NCI-H1694 treated with DMSO at 0.1 percent for 48 hours (cell line): ENCODE results near the gene SYCE3.
"Not testable (repeated sequence)": the region's sequence is repeated elsewhere in the genome, so short reads cannot be mapped to it uniquely, and the experiment has no call there.

Experiments used
- DNase-seq: peaks from one replicate; lab custom pipeline; 2025; lab: John Stamatoyannopoulos, UW

SYCE3 gene

DNA sequence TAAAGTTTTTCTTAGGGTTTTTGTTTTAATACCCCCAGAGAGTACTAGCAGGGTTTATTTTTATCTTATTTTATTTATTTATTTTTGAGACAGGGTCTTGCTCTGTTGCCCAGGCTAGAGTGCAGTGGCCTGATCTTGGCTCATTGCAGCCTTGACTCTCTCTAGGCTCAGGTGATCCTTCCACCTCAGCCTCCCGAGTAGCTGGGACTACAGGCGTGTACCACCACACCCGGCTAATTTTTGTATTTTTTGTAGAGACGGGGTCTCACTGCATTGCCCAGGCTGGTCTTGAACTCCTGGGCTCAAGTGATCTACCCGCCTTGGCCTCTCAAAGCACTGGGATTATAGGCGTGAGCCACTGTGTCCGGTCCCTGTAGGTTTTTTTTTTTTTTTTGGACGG, 42.5 kb downstream of the SYCE3 start:
- DNase-seq, result not testable (repeated sequence)

- no peak for DNase-seq
Observed at GRCh38 chr22:50519151-50519550, 43.6 kb downstream of the SYCE3 start.

GRCh38 chr22:50518606-50519005, 44.1 kb downstream of the SYCE3 start:
- no peak for DNase-seq

DNA sequence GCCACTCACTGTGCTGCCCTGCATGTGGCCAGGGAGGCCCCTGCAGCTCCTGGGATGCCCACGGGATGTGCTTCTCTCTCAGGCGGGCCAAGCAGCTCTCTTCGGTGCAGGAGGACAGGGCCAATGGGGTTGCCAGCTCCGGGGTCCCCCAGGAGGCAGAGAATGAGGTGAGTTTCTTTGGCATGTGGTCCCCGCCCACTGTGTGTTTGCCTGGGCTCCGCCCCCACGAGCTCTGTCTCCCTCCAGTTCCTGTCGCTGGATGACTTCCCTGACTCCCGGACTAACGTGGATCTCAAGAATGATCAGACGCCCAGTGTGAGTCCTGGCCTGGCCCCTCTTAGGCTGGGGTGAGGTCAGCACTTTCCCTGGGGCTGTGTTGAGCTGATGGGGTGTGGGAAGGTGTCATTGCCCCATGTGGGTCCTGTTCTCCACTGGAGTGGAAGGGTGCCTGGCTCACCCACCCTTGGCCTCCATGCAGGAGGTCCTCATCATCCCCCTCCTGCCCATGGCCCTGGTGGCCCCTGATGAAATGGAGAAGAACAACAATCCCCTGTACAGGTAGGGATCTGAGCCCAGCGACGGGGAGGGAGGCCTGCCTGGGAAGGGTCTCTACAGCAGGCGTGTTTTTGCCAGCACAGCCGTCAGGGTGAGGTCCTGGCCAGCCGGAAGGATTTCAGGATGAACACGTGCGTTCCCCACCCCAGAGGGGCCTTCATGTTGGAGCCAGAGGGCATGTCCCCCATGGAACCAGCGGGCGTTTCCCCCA, 45.0 kb downstream of the SYCE3 start:
- DNase-seq, result no peak

DNA sequence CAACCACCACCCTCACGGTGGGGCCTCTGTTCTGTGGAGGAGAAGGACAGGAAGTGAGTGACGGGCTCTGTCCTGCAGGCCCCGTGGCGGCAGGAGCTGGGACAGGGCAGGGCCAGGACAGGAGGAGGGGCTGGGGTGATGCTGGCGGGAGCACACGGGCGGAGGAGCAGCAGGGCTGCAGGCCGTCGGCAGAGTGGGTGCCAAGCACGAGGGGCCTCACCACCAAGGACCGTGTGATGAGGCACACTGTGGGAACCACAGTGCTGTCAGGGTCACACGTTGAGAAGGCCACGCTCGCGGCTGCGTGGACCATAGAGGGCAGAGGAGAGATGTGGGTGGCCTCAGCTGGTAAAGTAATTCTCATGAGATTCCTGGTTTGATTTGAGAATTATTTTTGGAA, 45.8 kb downstream of the SYCE3 start:
- no peak for DNase-seq

DNA sequence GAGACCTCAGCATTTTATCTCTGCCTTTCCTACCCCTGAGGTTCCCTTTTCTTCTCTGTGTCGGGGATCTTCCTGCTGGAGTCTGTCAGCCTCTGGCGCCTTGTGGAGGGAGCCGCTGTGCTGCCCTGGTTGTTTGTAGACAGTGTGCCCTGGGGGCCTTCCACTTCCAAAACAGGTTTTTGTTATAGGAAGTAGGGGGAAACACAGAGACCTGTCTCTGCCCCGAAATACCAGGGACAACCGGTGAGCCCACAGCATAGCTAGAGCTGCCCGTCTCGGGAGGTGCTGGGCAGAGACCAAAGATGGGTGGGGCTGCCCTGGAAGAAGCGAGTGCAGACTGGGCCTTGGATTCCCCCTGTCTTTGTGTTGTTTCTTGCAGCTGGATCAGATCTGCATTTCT, 46.7 kb downstream of the SYCE3 start:
- DNase-seq, result no peak

DNA sequence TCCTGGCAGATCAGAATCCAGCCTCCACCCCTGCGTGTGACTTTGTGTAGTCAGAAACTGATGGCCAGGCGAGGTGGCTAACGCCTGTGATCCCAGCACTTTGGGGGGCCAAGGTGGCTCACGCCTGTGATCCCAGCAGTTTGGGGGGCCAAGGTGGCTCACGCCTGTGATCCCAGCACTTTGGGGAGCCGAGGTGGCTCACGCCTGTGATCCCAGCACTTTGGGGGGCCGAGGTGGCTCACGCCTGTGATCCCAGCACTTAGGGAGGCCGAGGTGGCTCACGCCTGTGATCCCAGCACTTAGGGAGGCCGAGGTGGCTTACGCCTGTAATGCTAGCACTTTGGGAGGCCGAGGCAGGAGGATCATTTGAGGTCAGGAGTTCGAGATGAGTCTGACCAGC, 49.5 kb downstream of the SYCE3 start:
- no peak for DNase-seq

DNA sequence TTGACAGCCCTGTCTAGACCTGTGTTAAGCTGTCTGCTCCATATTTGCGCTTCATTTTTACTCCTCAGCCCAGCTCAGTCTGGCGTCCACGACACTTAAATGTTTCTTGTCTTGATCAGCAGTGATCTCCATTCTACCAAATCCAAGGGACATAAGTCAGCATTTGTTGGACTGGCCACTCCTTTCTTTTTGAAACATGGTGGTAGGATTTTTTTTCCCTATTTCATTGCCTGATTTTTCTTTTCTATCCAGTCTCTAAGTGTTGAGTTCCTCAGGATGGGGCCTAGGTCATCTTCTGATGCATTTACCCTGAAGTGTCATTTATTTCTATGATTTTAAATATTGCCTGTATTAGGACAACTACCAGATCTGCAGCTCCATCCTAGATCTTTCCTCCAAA, 53.8 kb downstream of the SYCE3 start:
- no peak for DNase-seq

DNA sequence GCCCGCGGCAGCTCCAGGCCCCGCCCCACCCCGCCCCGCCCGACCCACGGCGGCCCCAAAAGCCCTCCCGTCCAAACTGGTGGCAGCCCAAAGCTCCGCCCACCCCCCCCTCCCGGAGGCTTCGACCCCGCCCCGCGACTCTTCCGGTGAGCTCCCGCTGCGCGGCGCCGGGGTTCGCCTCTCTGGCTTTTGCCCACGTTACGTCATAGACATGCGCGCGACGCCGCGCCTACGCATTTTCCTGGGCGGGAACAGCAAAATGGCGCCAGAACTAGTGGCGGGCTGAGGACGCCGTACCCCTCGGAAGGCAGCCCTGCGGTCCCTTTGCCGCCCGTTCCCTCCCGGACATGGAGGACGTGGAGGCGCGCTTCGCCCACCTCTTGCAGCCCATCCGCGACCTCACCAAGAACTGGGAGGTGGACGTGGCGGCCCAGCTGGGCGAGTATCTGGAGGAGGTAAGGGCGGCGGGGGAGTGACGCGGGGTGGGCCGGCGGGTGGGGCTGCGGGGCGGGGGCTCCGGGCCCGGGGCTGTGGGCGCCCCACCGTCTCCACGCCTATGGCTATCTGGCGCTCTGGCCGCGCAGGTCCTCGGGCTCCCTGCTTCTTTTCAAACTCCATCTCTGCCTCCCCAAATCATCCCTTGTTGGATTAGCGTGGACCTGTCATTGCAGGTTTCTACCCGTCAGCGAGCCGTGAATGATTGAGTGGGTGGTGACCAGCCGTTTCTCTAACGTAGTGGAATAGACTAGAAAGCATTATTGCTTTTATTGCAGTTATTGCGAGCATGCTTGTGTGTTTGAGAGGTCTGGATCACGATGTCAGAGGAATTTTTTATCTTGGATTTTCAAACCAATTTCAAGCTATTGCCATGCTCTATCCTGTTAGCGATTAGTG, 54.5 kb downstream of the SYCE3 start, which contains the start of gene NCAPH2:
TSS of gene NCAPH2 (plus strand) at position 234 of the 894 bp plus-strand sequence. CDS start at position 348, 114 bp downstream.
- DNase-seq, result peak; percentile 94

DNA sequence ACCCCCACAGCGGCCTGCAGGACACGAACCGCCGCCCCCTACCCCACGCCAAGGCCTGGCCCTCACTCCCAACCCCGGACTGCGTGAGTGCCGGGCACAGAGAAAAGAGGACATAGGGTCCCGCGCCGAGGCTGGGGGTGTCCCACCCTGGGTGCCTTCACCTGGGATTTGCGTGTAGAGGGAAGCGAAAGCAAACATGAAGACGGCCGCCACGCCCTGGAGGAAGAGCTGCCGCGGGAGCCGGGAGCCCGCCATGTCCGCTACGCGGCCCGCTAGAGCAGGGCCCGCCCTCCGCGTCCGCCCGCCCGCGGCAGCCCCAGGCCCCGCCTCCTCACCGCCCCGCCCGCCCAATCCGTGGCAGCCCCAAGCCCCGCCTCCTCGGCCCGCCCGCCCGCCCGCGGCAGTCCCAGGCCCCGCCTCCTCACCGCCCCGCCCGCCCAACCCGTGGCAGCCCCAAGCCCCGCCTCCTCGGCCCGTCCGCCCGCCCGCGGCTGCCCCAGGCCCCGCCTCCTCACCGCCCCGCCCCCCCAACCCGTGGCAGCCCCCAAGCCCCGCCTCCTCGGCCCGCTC, 55.2 kb downstream of the SYCE3 start, which contains the start of gene LMF2:
TSS of gene LMF2 (minus strand) at position 282 of the 570 bp plus-strand sequence. CDS start at position 255, 27 bp downstream.
- DNase-seq, result peak; percentile 59

- peak; percentile 28 for DNase-seq
Observed at GRCh38 chr22:50506611-50507420, 55.9 kb downstream of the SYCE3 start.

GRCh38 chr22:50505776-50506610, 56.7 kb downstream of the SYCE3 start:
- DNase-seq, result peak; percentile 41

- no peak for DNase-seq
Observed at GRCh38 chr22:50505276-50505775, 57.4 kb downstream of the SYCE3 start.

DNA sequence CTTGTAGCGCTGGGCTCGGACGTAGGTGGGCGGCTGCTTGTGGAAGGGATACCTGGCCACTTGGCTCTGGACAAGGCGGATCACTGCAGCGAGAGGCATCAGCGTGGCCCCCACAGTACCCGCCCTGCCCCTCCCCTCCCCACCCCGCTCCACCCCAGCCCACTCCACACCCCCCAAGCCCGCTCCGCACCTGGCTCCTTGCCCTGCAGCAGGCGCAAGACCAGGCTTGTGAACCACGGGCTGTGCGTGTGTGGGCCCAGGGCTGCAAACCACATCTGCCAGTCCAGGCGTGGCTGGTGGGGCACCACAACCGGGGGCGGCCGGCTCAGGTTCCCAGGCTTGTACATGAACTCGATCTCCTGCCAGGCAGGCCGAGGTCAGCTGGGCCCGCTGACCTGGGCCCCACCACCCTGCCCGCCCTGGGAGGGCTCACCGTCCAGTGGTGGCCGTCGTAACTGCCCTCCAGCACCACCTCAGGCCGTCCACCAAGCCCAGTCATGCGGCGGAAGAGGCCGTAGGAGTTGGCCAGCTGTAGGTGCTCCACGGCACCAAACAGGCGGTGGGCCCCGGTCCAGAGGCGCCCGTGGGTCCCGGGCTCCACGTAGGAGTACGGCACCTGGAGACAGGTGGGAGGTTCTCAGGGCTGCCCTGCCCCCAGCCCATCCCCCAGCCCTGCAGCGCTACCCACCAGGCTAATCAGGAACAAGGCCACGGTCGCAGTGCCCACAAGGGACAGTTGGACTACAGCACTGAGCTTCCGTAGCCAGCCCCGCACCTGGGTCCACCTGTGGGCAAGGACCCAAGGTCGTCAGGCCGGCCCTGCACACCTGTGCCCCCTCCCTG, 58.1 kb downstream of the SYCE3 start:
- peak; percentile 15 for DNase-seq

GRCh38 chr22:50503475-50504145, 59.1 kb downstream of the SYCE3 start:
- no peak for DNase-seq

DNA sequence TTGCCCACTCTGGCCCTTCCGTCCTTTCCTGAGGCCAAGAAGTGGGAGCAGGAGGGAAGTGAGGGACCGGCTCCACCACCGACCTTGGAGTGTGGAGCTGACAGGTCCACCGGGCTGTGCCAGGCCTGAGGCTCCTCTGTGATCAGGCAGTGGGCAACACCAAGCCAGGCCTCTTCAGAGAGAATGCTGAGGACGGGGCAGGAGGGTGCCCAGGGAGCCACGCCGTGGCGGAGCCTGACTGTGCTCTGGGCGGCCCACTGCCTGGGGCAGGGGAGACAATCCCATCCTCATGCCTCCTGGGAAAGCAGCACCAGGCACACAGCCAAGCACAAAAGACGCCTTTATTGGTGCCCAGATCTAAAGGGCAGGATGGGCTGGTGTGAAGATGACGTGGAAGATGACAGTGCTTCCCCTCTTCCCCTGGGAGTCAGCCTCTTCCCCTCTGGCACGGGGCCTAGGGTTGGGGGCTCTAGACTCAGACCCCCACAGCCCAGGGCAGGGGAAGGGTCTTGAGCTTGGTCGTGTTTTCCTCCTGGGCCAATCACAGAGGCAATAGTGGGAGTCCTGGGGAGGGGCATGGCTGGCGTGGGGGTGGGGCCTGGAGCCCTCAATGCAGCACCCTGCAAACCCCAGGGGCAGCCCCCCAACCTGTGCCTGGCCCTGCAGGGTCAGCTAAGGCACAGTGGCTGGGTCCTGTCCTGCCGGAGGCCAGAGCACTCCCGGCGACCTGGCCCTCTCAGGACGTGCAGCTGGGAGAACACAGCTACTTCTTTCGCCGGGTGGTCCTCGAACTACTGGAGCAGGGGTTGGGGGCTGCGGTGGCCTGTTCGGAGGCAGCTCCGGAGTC, 59.9 kb downstream of the SYCE3 start:
- no peak for DNase-seq

DNA sequence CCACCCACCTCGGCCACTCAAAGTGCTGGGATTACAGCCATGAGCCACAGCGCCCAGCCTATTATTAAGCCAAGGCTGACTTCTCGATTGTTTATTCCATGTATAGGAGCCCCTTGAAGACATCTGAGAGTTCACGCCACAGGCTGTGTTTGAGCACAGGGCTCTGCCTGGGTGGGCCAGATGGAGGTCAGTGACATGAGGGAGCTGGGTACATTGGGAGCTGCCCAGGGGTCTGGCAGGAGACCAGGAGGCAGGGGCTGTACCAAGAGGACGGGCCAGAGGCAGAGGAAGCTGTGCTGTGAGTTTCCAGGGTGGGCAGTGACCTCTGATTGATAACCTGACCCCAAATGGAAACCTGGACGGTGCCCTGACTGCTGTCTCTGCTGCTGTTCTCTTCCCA, 60.6 kb downstream of the SYCE3 start:
- DNase-seq, result no peak
